ENCODE results near the gene SIM2. TPM values are rescaled to one million over a fixed set of nuclear protein-coding genes. Genes with fewer than 3 reads are reported as not detected.

The SIM2 gene
- total RNA-seq, 1 experiment from 2014 or later, result 23.9 TPM

DNA sequence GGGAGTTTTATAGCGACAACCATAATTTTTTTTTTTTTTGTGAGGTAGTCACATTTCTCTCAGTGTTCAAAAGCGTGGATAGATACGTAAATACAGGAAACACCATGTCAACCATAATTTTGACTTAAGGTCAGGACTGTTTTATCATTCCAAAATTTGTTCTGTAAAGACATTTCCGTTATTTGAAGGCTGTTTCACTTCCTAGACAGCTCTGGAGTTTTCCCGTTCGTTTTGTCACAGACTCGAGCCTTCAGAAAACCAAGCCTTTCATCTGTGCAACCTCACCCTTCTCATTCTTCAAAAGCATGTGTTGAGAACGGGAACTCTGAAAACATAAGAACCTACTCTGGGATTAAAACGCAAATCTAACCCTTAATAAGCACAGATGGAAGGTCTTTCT lies 17.9 kb downstream of the SIM2 start:
- ChIA-PET POLR2A (no interaction called here), CTCF (no interaction called here), RAD21 (ENCODE audit: low non-redundant PET in 1 of 2, low total read pairs in 2 of 2, uncharacterized antibody in 2 of 2, unreplicated experiment in 2 of 2) (no interaction called here)
- H3K27me3 ChIP-seq (ENCODE audit: insufficient read depth, low read length), result no peaks in the 10 kb centered on the region
- intact Hi-C loops (cut with micrococcal nuclease), result no loop called here
- no TSS peak for BruUV-seq (replicated peaks)
- no peak overlapping the region for H3K27ac ChIP-seq (ENCODE audit: low read depth, low read length)
- DNase-seq (ENCODE audit: low read depth, low spot score), result no peak
- H3K9me3 ChIP-seq (ENCODE audit: control insufficient read depth in 1 of 2, insufficient read depth in 1 of 2, low read depth in 1 of 2, low read length in 2 of 2), result no peaks in the 10 kb centered on the region
- no peak overlapping the region for H3K9ac ChIP-seq (ENCODE audit: low read length)
- H3K4me3 ChIP-seq (replicated peaks in 1 of 2; ENCODE audit: low read depth in 1 of 2, low read length in 2 of 2), result no peak overlapping the region
- ATAC-seq, result no peak
- no peaks in the 10 kb centered on the region for H3K9me2 ChIP-seq (ENCODE audit: insufficient read depth)
- H3K4me2 ChIP-seq (ENCODE audit: low read length), result no peak overlapping the region
- peaks cover 5 to 6% of the 10 kb centered on the region in 2 experiments; a peak in 1 of 4 replicates for H3K36me3 ChIP-seq (ENCODE audit: control insufficient read depth in 1 of 2, insufficient read depth in 2 of 2, low read length in 2 of 2)
- H4K20me1 ChIP-seq (ENCODE audit: insufficient read depth), result no peaks in the 10 kb centered on the region
- TF ChIP-seq, protein P1, sequence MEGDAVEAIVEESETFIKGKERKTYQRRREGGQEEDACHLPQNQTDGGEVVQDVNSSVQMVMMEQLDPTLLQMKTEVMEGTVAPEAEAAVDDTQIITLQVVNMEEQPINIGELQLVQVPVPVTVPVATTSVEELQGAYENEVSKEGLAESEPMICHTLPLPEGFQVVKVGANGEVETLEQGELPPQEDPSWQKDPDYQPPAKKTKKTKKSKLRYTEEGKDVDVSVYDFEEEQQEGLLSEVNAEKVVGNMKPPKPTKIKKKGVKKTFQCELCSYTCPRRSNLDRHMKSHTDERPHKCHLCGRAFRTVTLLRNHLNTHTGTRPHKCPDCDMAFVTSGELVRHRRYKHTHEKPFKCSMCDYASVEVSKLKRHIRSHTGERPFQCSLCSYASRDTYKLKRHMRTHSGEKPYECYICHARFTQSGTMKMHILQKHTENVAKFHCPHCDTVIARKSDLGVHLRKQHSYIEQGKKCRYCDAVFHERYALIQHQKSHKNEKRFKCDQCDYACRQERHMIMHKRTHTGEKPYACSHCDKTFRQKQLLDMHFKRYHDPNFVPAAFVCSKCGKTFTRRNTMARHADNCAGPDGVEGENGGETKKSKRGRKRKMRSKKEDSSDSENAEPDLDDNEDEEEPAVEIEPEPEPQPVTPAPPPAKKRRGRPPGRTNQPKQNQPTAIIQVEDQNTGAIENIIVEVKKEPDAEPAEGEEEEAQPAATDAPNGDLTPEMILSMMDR (IDR thresholded peaks at IDR 0.05 in 2 of 3, conservative IDR thresholded peaks at IDR 0.05 in 1 of 3; ENCODE audit: borderline replicate concordance in 1 of 3, insufficient read depth in 1 of 3, low read depth in 2 of 3, low read length in 2 of 3), result no peak
- TF ChIP-seq POLR2A (IDR thresholded peaks at IDR 0.05; ENCODE audit: borderline replicate concordance, extremely low read depth, insufficient read depth, insufficient read length), result no peak
- no peak for TF ChIP-seq ZNF274 (IDR thresholded peaks at IDR 0.05; ENCODE audit: low read depth, low read length)
- no peak for TF ChIP-seq ZFX (IDR thresholded peaks at IDR 0.05)
- TF ChIP-seq SRF (IDR thresholded peaks at IDR 0.05; ENCODE audit: low read depth), result no peak
- no peak for TF ChIP-seq EGR1 (IDR thresholded peaks at IDR 0.05; ENCODE audit: low read depth)
- H2AFZ ChIP-seq (ENCODE audit: low read depth, low read length, poor library complexity, severe bottlenecking), result no peak overlapping the region
- H3K79me2 ChIP-seq (ENCODE audit: insufficient read depth, low read length), result no peaks in the 10 kb centered on the region
- H3K4me1 ChIP-seq (ENCODE audit: control insufficient read depth in 1 of 2, insufficient read depth in 2 of 2, low read length in 2 of 2), result peaks cover 15 to 23% of the 10 kb centered on the region in 2 experiments

DNA sequence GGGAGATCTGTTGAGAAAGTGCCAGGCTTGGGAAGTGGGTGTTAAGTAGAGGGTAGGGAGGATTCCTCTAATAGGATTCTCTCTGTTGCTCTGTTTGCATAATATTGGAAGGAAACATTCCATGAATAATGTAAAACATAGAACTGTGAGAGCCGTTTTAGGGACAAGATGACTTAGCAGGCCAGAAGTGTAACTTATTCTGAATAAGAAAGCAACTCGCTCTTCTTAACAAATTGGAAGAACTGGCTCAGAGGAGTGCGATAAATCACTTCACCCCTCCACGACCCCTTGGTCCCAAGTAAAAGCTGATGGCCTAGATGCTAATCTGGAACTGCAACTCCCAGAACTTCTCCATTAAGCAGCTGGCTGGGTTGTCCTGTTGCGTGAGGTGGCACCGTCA lies 19.1 kb downstream of the SIM2 start:
- Histone ChIP-seq H3K4me2 (ENCODE audit: low read length) (no peak overlapping the region), H3K36me3 (ENCODE audit: control insufficient read depth in 1 of 2, insufficient read depth in 2 of 2, low read length in 2 of 2) (peaks cover 5 to 6% of the 10 kb centered on the region in 2 experiments; a peak in 1 of 4 replicates), H3K4me1 (ENCODE audit: control insufficient read depth in 1 of 2, insufficient read depth in 2 of 2, low read length in 2 of 2) (peaks cover 15 to 23% of the 10 kb centered on the region in 2 experiments), H4K20me1 (ENCODE audit: insufficient read depth) (no peaks in the 10 kb centered on the region), H3K9me2 (ENCODE audit: insufficient read depth) (no peaks in the 10 kb centered on the region), H3K27me3 (ENCODE audit: insufficient read depth, low read length) (no peaks in the 10 kb centered on the region), H3K27ac (ENCODE audit: low read depth, low read length) (0 out of 2 replicates have a peak overlapping the region, but pooled peaks have one; percentile 61), H2AFZ (ENCODE audit: low read depth, low read length, poor library complexity, severe bottlenecking) (no peak overlapping the region), H3K4me3 (replicated peaks in 1 of 2; ENCODE audit: low read depth in 1 of 2, low read length in 2 of 2) (no peak overlapping the region), H3K9ac (ENCODE audit: low read length) (no peak overlapping the region), H3K9me3 (ENCODE audit: control insufficient read depth in 1 of 2, insufficient read depth in 1 of 2, low read depth in 1 of 2, low read length in 2 of 2) (no peaks in the 10 kb centered on the region), H3K79me2 (ENCODE audit: insufficient read depth, low read length) (no peaks in the 10 kb centered on the region)
- no peak for DNase-seq (ENCODE audit: low read depth, low spot score)
- ChIA-PET CTCF (interaction anchor here (1.3 kb wide), 1 partner anchor 136 kb away, joined by 3 read pairs; no protein-coding TSS in a partner anchor), POLR2A (no interaction called here), RAD21 (ENCODE audit: low non-redundant PET in 1 of 2, low total read pairs in 2 of 2, uncharacterized antibody in 2 of 2, unreplicated experiment in 2 of 2) (no interaction called here)
- ATAC-seq, result no peak
- TF ChIP-seq ZNF274 (IDR thresholded peaks at IDR 0.05; ENCODE audit: low read depth, low read length) (no peak), CBX3 (IDR thresholded peaks at IDR 0.05; ENCODE audit: low read depth) (no peak), SIN3A (IDR thresholded peaks at IDR 0.05; ENCODE audit: low read depth) (no peak), CEBPB (IDR thresholded peaks at IDR 0.05; ENCODE audit: low read depth) (no peak), ZFX (IDR thresholded peaks at IDR 0.05) (no peak), EZH2 (IDR thresholded peaks at IDR 0.05) (no peak), POLR2A (IDR thresholded peaks at IDR 0.05; ENCODE audit: borderline replicate concordance, extremely low read depth, insufficient read depth, insufficient read length) (no peak), SRF (IDR thresholded peaks at IDR 0.05; ENCODE audit: low read depth) (no peak), JUND (IDR thresholded peaks at IDR 0.05) (no peak), EGR1 (IDR thresholded peaks at IDR 0.05; ENCODE audit: low read depth) (no peak), POLR2AphosphoS5 (IDR thresholded peaks at IDR 0.05; ENCODE audit: low read depth, low read length) (no peak), SP1 (IDR thresholded peaks at IDR 0.05; ENCODE audit: low read depth) (no peak)
- TF ChIP-seq, protein P2, sequence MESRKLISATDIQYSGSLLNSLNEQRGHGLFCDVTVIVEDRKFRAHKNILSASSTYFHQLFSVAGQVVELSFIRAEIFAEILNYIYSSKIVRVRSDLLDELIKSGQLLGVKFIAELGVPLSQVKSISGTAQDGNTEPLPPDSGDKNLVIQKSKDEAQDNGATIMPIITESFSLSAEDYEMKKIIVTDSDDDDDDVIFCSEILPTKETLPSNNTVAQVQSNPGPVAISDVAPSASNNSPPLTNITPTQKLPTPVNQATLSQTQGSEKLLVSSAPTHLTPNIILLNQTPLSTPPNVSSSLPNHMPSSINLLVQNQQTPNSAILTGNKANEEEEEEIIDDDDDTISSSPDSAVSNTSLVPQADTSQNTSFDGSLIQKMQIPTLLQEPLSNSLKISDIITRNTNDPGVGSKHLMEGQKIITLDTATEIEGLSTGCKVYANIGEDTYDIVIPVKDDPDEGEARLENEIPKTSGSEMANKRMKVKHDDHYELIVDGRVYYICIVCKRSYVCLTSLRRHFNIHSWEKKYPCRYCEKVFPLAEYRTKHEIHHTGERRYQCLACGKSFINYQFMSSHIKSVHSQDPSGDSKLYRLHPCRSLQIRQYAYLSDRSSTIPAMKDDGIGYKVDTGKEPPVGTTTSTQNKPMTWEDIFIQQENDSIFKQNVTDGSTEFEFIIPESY (IDR thresholded peaks at IDR 0.05; ENCODE audit: extremely low read depth, insufficient replicate concordance, low read length), result no peak
- TF ChIP-seq, protein P3, sequence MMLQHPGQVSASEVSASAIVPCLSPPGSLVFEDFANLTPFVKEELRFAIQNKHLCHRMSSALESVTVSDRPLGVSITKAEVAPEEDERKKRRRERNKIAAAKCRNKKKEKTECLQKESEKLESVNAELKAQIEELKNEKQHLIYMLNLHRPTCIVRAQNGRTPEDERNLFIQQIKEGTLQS (IDR thresholded peaks at IDR 0.05), result no peak
- intact Hi-C loops (cut with micrococcal nuclease), result no loop called here
- no TSS peak for BruUV-seq (replicated peaks)
